ENCODE measurements around the gene RHBDL2.

GRCh38 chr1:38923607-38924006 lies 18.0 kb downstream of the RHBDL2 start:
- TF ChIP-seq CTCF (IDR thresholded peaks at IDR 0.05; ENCODE audit: low read depth, low read length) (no peak), POLR2A (IDR thresholded peaks at IDR 0.05; ENCODE audit: extremely low read depth, insufficient read length) (no peak), MAX (IDR thresholded peaks at IDR 0.05; ENCODE audit: low read depth, low read length) (no peak)

Measured in NB4 (cell line).